ENCODE measurements around the gene ASPDH.

ASPDH gene

DNA sequence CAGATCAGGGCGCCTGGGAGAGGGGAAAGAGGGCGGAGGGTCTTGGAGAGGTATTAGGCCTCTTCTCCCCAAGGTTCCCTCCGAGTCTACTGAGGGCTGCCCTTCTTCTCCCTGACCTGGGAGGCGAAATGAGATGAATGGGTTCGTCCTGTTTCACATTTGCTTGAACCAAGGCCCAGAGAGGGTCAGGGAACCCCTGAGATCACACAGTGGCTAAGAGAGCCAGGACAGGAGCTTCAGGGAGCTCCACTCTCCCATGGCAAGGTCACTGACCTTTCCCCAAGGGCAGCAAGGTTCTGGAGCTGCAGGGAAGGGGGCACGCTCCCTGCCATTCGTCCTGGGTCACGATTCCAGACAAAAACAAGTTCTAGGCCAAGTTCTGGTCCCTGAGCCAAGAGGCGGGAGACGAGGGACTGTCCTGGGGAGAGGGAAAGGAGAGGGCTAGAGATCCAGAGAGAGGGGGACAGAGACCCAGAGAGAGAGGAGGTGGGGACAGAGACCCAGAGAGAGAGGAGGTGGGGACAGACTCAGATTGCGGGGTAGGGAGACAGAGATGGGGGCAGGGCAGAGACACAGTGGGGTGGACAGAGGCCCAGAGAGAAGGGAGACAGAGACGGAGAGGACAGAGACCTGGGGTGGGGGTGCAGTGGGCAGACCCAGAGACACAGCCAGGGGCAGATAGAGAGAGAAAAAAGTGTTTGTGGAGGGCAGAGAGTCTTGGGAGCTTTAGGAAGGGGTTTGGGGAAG lies 541 bp downstream of the ASPDH start:
- DNase-seq: no peak

DNA sequence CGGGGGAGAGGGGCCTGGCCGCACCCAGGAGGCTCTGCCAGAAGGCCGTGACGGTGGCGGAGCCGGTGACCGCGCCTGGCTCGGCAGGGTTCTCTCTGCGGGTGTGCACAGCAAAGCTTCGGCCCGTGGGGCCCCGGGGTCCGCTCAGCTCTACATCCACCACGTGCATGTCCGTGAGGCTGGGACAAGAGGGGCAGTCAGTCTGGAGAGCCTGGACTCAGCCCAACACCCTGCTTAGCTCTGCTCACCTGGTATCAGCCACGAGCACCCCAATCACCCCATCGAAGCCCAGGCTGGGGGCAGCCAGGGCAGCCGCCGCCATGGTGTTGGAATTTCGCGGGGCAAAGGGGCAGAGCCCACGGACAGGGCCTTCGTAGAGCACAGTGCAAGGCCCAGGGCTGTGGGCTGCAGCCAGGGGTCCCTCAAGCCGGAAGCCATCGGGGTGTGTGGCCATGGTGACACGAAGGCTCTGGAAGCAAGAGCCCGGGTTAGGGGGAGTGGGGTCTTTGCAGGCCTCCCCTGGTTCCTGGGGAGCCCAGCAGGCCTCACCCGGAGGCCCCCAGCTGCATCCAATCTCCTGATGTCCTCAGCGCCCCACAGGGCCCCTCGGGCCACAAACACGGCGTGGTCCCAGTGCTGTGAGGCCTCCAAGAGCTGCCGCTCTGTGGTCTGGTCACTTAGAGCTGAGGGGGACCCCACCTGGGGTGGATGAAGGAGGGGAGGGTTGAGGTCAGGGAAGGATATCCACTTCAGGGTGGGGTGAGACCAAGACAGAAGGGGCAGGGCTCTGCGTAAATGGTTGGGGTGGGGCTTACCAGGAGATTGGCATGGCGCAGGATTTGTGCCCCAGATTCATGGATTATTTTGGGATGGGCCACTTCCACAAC lies 1.4 kb downstream of the ASPDH start:
- no peak for DNase-seq

DNA sequence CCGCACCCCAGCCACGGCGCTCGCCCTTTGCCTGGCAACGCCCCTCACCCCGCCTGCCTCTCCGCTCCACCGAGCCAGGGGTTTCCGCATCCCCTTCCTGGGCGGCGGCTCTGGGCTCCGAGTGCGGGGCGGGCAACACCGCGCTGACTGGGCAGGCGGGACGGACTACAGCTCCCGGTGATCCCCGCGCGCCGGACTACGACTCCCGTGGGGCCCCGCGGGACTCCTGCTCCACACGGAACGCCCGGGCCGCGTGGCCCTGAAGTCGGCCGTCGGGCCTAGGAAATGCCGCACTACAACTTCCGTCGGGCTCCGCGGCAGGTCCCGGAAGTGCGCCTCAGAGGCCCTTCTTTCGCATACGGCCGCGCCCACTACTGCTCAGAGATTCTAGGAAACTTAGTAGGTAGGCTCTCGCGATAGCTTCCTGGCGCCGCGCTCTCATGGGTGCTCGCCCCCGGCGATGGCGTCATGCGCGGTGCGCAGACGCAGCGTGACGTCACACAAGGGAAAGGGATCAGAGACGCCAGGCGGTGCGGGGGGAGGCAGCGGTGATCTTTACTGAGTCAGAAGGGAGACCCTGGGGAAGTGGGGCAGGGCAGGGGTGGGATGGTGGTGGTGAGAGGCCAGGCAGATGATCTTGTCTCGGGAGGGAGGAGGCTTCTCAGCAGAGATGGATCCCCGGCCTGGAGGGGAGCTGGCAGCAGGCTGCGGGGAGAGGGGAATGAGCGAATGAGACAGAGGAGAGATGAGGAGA lies 2.5 kb downstream of the ASPDH start, which contains the start of gene JOSD2:
Gene JOSD2 (minus strand): TSS at position 123 of the 754 bp plus-strand sequence. CDS start 760 bp downstream, outside the sequence.
- DNase-seq: peak; percentile 90

DNA sequence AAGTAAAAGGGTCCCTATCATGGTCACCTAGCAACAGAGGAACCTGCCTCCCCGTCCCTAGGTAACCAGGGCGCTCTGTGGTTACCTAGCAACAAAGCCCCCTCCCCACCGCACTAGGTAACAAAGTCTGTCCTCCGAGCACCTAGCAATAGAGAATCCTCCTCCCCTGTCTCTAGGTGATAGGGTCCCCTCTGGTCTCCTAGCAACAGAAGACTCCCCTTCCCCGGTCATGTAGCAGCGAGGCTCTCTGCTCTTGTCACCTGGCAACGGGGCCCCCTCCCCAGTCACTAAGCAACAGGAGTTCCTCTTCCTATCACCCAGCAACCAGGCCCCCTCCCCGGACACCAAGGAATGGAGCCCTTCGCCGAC lies 3.0 kb downstream of the ASPDH start:
- no peak for DNase-seq

DNA sequence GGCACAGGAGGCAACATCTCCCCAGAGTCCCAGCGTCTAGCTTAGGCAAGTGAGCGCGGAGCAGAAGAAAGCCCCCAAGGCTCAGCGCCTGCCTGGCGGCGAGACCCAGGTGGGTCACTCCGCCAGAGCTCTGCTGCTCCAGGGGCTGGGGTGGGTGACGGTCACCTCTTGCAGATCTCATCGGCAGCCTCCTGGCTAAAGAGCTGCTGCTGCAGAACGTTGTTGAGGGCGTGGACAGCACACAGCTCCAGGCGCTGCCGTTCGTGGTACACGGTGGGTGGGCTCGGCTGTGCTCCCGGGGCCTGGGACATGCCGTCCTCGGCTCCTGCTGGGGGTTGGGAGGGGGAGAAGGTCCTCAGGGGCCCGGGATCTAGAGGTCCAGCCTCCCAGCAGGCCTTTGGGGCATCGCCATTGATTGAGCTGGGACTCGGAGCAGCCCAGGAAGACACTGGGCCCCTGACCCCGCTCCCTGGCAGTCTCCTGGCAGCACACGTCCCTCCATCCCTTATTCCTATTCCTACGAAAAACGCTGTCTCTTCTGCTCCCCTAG lies 3.5 kb downstream of the ASPDH start:
- DNase-seq: no peak

DNA sequence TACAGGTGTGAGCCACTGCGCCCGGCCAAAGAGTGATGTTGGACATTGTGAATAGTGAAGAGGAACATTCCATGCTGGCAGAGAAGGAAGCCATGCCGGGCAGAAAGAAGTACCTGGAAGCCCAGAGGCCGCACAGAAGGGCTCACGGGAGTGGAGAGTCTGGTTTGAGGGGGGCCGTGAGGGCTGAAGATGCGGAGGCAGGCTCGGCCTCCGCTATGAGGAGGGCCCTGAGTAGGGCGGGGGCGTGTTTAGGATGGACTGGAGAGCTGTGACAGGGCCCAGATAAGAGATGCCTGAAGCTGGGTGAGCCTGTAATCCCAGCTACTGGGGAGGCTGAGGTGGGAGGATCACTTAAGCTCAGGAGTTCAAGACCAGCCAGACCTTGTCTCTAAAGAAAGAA lies 4.3 kb downstream of the ASPDH start:
- no peak for DNase-seq

DNA sequence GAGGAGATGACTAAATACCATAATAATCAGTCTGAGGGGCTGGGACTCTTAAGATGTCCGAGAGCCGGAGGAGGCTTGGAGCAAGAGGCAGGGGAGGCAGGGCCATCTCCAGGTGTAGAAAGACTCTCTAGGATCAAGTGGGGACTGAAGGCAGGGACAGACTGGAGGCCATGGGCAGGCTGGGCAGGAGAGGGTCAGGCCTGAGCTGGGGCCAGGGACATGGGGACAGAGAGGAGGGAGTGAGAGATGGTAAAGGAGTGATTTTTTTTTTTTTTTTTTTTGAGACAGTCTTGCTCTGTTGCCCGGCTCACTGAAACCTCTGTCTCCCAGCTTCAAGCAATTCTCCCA lies 4.9 kb downstream of the ASPDH start:
- DNase-seq: no peak

DNA sequence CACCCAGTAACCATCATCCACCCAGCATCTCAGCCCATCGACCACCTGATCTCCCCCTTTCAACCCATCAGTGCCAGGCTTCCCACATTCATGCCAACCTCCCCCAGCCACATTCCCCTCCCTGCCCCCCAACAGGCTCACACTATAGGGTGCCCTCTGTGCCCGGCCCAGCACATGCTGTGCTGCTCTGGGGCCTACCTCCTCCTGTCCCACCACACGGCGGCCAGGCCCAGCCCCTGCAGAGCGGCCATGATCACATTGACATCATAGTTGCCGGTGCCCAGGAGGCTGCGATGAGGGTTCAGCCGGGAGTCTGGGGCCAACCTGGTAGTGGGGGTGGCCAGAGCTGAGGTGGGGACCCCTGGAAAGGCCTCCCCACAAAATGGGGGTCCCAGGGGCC lies 6.3 kb downstream of the ASPDH start:
- no peak for DNase-seq

DNA sequence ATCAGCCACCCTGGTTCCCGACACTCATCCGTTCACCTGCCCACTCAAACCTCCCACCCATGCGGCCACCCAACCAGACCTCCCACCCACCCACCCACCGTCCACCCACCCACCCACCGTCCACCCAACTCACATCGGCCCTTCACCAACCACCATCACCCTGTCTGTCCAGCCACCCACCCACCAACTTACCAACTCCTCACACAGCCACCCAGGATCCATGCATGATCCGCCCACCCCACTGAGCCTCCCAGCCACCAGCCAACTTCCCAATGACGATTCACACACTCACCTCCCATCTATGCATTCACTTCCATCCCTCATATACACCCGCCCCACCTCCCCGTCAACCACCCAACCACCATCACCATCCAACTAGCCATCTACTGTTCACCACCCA lies 7.0 kb downstream of the ASPDH start:
- no peak for DNase-seq

DNA sequence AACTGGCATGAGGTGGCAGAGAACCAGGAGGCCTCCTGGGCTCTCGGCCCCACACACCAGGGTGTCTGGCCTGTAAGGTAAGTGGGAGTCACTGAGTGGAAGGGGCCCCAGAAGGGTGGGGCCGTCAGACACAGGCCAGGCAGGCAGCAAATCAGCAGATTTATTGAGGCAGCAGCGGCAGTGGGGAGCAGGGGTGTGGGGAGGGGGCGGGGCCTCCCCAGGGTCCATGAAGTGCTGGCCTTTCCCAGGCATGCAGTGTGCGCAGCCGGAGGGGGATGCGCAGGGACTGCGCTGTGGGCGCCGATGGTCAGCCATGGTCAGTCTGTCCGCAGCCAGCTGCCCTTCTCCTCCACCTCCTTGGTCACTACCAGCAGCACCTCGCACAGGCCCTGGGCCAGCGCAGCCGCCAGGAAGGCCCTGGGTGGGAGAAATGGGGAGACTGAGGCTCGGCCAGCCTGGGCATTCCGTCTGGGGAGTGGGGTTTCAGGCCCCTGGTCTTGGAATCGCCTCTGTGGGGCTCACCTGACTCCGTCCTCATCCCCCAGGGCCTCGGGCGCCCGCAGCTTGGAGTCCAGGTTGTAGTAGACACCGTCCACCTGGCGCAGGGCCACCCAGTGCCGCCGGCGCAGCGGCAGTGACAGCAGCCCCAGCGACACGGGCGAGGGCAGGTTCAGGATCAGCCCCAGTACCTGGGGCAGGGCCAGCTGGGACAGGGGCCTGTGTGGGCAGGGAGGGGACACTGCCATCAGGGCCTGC lies 7.7 kb downstream of the ASPDH start:
- no peak for DNase-seq

DNA sequence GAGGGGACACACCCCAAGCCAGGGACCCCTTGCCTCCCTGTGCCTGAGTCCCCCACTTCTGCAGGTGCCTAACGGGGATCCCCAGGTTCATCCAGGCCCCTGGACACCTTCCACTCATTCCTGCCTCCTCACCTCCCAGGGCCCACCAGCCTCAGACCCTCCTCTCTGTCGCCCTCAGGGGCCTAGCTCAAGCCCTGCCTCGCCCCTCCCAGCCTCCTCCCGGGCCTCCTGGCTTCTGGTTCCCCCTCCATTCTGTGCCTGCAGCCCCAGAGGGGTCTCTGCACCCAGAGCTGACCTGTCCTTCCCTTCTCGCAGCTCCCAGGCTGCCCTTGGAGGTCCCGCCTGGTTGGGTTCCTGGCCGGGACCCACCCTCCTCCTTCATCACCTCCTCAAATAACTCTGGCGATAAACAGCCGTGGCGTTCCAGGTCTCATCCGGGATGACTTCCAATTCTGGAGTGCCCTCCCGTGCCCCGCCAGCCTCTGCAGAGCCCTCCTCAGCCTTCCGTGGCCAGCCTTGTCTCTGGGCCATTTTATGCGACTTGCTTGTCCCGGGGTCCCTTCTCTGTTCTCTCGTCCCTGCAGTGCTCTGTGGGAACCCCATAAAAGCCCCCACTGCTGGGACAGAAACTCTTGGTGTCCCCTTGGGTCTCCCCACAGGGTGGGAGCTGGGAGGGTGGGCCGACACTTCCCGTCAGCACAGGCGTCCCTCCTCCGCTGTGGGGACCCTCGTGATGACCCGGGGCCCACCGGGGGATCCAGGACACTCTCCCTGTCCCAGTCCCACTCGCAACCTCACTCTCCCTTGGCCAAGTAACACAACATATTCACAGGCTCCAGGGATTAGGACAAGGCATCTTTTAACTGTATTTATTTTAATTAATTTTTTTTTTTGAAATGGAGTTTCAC lies 11.9 kb downstream of the ASPDH start:
- no peak for DNase-seq

DNA sequence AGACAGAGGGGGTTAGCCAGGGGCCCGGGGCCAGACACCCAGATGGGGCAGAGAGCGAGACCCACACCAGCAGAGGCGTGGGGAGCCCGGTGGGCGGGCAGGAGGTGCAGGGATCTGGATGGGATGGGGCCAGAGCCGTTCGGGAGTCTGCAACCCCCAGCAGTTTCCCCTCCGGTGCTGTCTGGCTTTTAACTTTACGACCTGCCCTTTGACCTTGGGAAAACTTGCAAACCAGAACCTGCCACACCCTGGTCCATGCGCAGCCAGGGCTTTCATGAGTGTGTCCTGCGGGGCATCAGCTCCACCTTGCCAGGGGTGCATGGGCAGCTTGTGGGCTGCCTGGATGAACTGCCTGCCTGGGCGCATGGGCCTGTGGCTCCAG lies 12.5 kb downstream of the ASPDH start:
- DNase-seq: no peak

DNA sequence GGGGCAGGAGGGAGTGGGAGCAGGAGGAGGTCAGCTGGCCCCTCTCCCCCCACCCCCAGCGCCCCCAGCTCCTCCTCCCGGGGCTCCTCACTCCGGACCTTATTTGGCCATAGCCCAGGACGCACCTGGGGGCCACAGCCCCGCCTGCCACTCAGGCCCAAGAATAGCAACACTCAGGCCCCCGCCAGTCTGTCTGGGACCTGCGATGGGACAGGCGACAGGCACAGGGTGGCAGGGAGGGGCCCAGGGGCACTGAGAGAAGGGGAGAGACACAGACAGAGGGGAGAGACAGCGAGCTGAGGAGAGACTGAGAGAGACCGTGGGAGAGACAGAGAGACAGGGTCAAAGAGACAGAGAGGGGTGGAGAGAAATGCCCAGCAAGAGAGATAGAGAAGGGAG lies 13.0 kb downstream of the ASPDH start:
- no peak for DNase-seq

DNA sequence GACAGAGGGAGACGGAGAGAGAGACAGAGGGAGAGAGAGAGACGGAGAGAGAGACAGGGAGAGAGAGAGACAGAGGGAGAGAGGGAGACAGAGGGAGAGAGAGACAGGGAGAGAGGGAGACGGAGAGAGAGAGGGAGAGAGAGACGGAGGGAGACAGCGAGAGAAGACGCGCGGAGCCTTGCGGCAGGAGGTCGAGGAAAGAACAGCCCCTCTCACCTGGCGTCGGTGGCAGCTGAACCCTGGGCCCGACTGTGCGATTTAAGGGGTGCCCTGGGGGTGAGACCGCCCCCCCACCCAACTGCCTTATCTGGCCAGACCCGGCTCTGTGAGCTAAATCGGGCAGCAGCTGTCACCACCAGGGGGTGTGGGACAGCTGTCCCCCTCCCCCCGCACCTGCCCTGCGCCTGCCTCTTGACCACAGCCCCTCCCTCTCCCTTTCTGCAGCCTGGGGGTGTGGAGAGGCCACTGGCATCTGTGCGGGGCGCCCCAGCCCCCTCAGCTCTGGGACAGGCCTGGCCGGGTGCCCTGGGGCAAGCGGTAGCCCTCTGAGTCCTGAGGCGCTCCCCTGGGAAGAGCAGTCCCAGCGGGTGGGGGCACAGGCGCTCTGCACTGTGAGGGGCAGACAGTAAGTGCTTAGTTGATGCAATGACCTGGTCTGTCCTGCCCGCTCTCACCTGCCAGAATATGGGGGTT lies 13.5 kb downstream of the ASPDH start:
- no peak for DNase-seq

DNA sequence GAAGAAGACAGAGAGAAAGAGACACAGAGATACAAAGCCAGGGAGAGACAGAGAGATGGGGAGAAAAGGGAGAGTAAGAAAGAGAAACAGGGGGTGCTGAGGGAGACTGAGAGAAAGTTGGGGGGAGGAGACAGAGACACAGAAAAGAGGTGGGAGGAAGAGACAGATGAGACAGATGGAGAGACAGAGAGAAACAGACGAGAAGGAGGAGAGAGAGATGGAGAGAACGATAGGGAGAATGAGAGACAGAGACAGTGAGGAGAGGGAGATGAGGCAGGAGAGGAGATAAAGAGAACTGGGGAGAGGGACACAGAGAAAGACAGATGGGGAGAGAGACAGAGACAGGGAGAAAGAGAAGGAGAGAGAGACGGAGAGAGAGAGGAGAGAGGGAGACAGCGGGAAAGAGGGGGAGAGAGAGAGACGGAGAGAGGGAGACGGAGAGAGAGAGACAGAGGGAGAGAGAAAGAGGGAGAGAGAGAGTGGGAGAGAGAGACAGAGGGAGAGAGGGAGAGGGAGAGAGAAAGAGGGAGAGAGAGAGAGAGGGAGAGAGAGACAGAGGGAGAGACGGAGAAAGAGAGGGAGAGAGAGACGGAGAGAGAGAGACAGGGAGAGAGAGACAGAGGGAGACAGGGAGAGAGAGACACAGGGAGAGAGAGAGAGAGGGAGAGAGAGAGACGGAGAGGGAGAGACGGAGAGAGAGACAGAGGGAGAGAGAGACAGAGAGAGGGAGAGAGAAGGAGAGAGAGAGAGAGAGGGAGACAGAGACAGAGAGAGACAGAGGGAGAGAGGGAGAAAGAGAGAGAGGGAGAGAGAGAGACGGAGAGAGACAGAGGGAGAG lies 15.3 kb downstream of the ASPDH start:
- no peak for DNase-seq

DNA sequence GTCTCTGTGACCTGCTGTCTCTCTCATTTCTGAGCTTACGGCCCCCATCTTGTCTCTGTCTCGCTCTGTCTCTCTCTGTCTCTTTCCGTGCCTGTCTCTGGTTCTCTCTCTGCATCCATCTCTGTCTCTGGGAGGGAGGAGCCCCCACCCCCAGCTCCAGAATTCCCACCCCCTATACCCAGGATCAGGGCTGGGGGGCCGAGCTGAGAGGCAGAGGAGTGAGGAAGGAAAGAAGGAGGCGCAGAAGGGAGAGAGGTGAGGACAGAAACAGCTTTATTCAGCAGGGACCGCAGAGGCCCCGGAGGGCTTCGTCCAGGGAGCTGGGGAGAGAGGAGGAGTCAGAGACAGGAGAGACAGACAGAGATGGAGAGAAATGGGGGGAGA lies 16.7 kb downstream of the ASPDH start:
- no peak for DNase-seq

DNA sequence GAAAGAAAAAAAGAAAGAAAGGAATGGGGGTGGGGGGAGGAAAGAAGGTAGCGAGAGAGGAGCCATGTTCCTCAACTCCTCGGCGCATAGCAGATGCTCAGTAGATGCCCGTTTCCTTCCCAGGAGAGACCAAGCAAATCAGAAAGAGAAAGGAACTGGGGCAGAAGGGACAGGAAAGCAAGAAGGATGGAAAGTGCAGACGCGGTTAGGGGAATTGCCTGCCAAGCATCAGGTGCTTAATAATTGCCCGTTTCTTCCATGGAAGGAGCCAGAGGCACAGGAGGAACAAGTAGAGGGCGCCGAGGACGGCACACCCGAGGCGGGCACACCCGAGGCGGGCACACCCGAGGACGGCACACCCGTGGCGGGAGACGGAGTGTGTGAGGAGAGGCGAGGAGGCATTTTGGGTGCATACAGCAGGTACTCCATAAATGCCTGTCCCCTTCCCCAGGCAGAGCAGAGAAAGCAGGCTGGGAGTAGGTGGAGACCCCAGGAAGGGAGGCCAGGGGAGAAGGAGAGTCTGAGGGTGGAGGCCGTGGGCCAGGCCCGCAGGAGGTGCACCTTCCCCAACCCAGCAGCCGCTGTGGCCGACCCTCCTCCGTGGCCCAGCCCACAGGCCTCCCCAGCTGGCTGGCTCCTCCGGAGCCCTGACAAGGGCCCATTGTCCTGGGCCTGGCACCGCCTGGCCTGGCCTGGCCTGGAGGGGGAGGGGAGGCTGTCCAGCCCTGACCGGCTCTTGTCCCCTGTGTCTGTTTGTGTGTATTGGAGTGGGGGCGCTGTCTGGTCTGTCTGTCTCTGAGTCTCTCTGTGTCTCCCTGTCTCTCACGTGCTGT lies 17.3 kb downstream of the ASPDH start:
- no peak for DNase-seq

DNA sequence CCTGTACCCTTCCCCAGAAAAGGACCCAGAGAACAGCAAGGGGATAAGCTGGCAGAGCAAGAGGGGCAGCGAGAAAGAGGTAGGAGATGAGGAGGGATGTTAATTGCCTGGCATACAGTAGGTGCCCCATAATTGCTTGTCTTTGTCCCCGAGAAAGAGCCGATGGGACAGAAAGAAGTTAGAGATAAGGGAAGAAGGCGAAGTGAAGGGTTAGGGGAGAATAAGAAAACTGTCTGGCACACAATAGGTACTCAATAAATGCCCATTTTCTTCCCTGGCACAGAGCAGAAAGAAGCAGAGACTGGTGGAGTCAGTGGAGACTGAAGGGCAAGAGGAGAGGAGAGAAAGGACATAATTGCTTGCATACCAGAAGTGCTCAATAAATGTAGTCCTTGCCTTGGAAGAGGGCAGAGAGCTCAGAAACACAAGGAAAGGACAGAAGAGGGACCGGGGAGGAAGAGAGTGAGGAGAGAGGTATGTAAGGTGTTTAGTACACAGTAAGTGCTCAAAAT lies 18.6 kb downstream of the ASPDH start:
- DNase-seq: no peak

Measured in NCI-H2081 treated with DMSO at 0.1 percent for 48 hours (cell line).